Fibroblast of skin of right quadriceps (primary cell): ENCODE results near the gene SMG7.
A peak's percentile ranks its signal among the peaks of the same experiment; 100 is the strongest.

ENCODE experiments used
- DNase-seq: peaks from one replicate; pipeline ENCODE4 v3.0.0-alpha.2; 2013

SMG7 gene

DNA sequence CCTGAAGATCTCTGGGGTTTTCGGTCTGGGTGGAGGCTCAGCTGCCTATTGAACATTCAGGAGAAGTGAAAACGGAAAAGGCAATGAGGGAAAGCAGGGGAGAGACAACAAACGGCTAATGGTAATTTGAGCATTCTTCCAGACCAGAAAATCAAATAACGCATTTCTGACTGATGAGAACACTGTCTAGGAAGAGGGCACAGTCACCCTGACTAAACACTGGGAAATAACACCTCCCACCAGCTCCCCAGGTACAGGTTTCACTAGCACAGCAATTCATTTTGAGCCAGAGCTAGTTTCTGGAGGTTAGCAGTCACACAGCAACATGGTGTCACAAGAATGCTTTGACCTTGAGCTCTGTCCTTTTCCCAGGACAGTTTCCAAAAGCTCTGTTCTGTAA lies 96.8 kb downstream of the SMG7 start:
- peak; percentile 44 for DNase-seq

DNA sequence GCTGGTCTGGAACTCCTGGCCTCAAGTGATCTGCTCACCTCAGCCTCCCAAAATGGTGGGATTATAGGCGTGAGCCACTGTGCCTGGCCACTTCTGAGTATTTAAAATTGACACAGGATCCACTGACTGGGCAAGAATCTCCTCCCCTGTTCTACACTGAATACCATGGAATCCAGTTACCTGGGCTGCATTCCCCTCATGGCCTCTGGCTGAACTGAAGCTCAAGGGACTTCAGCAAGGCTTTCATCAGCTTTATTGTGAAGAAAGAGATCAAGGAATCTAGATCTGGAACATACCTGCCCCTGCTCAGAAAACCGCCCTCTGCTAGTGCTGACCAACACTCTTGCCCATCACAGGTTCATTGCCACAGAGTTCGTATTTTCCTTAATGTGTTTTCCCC lies 97.5 kb downstream of the SMG7 start:
- no peak for DNase-seq

DNA sequence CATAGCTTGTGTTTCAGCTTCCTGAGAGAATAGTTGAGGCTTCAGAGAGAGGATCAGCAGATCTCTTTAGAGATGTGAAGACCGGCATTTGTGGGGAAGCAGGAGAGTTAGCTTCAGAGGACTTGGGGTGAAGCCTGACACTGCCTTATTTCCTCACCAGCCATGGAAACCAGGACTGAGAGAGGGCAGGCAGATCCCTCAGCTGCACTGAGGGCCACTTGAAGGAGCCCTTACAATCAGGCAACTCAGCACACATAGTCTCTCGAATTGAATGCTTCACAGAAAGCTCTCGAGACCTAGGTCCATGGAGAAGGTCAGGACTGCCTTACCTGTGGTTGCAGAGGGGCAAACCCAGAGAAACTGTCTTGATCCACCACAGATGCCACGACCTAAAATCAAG lies 98.2 kb downstream of the SMG7 start:
- no peak for DNase-seq

DNA sequence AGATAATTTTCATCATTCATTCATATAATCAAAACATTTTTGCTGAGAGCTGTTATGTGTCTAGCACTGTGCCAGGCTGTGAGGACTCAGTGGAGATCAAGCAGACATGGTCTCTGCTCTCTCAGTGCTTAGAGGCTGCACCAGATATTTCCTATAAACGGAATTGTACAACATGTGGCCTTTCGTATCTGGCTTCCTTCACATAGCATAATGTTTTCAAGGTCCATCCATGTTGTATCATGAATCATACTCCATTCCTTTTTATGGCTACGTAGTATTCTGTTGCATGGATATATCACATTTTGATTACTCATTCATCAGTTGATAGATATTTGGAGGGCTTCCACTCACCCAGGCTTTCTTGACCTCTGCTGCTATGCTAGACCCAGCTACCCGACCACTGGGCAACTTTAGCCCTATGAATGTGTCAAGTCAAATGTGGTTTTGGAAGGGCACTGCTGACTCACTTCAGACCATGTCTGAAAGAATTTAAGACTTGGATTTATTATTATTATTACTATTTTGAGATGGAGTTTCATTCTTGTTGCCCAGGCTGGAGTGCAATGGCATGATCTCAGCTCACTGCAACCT lies 99.5 kb downstream of the SMG7 start:
- no peak for DNase-seq

DNA sequence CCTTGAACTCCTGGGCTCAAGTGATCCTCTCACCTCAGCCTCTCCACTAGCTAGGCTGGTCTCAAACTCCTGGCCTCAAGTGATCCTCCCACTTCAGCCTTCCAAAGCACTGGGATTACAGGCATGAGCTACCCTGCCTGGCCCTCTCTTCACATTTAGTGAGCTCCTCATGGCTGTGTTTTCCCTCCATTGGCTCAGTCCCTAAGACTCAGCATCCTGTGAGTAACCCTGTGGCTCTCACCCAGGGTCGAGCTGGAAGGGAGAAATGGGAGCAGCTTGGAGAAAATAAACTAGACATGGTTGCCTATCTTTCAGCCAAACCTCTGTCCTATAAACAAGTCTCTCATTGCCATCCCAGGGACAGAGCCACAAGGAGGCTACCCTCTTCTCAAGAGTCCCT lies 100.4 kb downstream of the SMG7 start:
- no peak for DNase-seq

DNA sequence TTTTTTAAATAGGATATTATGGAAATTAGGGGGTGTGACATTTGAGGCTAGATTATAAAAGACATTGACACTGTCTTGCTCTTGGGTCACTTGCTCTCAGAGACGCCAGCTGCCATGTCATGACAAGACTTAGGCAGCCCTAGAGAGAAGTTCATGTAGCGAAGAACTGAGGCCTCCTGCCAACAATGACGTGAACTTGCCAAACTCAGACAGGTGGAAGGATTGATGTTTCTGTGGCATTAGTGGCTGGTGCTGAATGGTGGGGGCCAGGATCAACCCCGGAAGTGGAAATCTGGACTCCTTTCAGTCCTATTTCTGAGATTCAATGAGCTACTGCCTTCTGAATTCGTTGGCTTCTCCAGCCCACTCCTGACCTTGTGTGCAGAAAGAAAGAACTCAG lies 103.3 kb downstream of the SMG7 start:
- no peak for DNase-seq

DNA sequence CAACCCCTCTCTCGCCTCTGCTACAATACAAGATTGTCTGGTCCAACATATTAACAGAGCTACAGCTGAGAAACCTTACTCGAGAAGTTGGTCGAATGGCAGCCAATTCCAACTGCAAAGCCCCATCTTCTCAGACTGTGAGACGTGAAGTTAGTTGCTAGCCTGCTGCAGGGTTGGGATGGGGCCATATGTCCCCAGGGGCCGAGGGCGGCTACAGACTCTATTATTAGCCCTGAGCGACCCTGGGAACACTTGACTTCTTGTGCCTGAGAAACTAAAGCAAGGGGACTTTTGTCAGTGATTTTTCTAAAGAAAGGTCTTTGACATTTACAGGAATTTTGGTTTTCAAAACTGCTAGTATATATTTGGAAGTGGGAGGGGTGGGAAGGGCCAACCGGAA lies 104.2 kb downstream of the SMG7 start:
- DNase-seq = no peak

DNA sequence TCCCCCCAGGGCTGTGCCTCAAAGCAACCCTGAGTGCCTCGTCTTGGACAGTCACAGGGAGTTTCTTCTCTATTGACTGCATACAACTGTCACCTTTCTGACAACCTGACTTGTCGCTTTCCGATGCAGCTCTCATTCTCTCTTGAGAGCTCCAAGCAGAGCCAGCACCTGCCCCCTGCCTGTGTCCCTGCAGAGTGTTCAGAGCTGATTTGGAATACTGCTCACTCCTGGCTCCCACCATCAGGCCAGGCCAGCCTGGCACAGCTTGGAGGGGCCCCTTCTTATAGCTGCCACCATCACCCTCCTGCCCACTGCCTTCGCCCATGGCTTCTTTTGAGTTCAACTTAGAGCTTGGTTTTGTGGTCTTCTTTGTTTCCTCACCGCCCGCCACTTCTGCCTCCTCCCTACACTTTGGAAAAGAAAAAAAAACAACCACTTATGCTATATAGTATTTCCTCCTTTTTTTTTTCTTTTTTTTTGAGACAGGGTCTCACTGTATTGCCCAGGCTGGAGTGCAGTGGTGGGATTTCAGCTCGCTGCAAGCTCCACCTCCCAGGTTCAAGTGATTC lies 105.7 kb downstream of the SMG7 start:
- DNase-seq = no peak

DNA sequence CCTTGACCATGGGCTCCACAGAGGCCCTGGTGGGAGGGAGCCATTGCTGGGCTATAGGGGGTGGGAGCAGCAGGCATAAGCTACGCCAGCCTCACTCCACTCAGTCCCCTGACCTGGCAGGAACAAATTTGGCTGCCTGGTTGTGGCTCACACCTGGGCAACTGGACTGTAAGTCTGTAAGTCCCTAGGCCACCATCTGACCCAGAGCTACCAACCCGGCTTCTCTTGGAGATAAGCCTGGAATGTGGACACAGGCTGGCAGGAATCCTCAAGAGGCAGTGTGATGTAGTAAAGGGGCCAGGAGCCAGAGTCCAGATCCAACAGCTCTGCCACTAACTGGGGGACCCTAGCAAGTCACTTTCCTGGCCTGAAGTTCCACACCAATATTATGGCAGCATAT lies 106.6 kb downstream of the SMG7 start:
- DNase-seq = no peak

DNA sequence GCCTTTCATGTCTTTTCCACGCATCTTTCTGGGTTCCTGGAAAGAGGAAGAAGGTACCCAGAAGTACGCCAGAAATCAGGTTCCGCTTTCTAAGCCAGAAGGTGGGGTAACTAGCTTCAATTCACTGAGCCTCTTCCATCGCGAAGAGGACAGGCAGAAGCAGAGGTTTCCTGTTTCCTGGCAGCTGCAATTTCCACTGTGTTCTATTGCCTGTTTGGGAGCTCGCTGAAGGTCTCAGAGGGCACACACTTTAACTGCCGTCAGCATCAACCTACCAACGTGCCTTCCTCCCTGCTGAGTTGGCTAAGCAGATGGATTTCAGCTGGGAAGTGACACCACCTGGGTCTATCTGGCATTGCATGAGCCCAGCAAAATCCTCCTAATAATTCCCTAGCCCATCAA lies 108.0 kb downstream of the SMG7 start:
- no peak for DNase-seq

DNA sequence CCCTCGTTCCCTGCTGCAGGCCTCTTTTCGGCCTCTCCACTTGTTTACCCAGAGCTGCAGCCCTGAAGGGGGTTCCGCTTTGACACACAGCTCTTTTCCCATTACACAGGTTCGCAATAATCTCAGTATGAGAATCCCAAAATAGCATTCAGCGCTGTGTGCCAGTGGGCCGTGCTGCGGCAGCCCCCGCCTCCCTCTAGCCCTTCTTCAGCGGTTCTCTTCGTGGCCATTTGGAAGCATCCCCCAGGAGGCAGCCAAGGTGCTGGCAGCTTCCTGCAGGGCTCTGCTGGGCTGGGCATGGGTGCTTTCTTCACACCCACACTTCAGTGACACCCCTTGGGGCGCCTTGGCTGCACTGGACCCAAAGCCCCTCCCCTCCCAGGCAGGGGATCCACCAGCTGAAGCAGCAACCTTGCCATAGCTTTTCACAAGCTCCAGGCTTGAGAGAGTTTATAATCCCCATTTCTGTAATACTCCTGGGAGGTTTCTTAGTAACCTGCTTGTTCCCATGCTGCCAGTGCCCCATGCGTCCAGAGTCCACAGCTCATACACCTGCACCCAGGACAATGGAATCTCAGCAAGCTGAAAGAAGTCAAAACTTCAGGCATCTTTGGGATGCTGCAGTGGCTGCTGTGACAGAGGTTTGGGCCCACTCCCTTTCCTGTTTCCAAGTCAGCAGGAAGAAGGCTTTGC lies 109.9 kb downstream of the SMG7 start:
- DNase-seq = no peak

DNA sequence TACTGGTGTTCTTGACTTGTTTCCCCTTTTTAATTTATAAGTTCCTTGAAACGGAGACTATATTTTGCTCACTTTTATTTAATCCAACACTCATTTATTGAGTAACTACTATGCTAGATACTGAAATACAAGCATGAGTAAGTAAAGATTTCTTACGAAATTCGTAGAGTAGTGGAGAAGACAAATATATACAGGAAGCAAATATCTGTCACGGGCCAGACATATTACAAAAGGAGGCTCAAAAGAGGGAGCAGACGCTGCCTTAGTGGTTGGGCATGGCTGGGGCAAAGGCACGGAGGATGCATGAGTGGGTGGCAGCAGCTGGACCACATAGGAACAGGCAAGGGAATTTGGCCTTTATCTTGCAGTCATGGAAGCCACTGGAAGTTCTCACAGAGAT lies 111.2 kb downstream of the SMG7 start:
- DNase-seq = no peak

DNA sequence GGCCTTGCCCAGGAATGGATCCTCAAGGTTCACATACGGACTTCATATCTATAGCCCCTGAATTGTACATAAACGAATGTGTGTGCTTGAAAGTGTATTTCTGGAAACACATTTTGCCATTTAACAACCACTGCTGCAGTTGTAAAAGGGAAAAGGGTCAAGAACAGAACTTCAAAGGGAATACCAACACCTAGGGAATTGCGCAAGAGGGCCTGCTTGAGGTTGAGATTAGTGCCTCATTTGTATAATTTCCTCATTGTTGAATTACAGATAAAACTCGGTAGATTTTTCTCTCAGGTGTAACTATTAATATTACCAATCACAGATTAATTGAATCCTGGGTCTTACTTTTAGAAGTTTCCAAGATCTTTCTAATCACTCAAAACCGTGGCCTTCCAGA lies 111.8 kb downstream of the SMG7 start:
- DNase-seq = no peak

DNA sequence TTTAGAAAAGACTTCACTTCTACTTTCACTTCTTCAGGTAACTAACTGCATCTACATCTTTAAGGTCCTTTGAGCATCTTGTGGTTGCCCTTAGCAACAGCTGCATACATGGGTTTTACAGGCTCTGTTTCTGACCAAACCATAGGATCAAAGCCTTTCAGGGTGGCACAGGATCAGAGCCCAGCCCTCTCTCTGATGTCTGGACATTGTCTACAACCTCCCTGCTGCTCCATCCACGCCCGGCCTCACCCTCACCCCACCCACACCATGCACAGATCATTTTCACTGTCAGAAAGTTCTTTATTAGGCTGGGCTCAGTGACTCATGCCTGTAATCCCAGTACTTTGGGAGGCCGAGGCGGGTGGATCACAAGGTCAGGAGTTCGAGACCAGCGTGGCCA lies 112.7 kb downstream of the SMG7 start:
- DNase-seq = no peak

DNA sequence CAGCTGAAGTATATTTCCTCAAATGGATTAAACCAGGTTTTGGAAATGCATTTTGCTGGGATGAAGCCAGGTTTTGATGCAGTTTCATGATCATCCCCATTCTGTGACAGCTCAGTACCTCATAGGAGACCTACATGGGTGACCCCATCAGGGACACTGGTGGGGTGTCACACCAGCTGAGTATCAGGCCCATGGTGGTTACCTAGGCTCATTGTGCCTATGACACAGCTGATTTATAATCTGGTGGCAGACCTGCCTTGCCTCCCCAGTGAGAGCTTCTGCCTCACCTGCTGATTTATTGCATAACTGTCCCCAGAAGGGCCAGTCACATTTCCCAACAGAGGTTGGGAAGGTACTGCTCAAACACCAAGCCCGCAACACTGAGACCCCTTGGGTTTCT lies 114.2 kb downstream of the SMG7 start:
- DNase-seq = no peak

DNA sequence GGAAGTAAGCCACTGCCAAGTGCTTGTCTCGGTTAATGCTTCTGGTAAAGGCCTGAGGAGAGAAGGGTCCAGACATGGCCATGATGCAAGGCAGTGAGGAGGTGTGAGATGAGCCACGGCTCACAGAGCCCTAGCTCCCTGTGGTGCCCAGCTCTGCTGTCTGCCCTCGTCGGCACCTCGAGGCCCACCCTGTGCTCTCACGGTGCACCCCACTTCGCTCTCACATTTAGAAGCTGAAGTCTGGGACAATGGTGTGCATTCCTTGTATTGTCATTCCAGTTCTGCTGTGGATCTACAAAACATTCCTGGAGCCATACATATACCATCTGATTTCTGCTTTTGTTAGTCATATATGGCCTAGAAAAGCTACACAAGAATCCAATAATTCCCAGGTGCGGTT lies 114.6 kb downstream of the SMG7 start:
- DNase-seq = no peak

DNA sequence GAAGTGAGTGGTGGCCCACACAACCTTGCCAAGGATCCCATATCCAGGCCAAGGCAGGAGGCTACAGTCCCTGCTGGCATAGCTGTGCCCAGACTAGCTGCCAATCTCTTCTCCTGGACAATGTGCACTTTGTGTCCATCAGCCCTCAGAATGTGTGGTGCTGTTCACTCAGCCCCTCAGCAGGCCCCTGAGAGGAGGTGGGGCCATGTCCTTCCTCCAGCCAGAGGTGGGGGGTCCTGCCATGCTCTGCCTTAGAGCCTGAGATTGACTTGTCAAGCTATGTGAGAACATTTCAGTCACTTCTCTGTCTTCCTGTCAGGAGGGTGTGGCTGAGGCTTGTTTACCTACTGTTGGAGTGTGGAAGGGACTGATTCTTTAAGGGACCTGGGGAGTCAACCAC lies 116.5 kb downstream of the SMG7 start:
- no peak for DNase-seq

DNA sequence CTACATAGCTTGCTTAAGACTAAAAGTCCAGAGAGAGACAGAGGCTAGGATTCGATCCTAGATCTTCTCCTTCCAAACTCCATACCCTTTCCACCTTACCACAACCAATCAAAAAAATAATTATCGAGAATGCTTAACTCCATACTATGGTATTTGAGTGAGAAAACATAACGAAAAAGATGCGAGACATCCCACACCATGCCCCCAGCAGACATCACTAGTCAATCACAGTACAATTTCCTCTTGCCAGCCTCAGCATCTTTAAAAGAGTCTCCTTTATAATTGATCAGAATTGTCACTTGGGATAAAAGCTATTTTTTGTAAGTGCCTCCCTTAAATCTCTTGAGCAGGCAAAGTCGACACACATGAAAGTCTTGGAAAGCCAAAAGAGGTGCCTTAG lies 117.1 kb downstream of the SMG7 start:
- no peak for DNase-seq

DNA sequence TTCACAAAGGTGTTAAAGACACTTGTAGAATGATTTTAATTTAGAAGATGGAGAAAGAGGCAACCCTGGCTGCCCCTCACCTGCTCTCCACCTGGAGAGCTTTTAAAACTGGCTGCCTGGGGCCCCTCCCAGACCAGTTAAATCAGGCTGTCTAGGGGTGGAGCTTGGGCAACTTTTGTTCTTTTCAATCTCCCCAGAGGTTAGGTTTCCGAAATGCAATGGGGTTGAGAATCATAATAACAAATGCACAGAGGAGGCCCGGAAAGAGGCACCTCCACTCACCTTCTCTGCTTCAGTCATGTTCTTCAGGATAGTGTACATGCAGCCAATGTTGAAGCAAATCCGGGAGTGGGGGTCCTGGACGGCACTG lies 117.6 kb downstream of the SMG7 start:
- no peak for DNase-seq

DNA sequence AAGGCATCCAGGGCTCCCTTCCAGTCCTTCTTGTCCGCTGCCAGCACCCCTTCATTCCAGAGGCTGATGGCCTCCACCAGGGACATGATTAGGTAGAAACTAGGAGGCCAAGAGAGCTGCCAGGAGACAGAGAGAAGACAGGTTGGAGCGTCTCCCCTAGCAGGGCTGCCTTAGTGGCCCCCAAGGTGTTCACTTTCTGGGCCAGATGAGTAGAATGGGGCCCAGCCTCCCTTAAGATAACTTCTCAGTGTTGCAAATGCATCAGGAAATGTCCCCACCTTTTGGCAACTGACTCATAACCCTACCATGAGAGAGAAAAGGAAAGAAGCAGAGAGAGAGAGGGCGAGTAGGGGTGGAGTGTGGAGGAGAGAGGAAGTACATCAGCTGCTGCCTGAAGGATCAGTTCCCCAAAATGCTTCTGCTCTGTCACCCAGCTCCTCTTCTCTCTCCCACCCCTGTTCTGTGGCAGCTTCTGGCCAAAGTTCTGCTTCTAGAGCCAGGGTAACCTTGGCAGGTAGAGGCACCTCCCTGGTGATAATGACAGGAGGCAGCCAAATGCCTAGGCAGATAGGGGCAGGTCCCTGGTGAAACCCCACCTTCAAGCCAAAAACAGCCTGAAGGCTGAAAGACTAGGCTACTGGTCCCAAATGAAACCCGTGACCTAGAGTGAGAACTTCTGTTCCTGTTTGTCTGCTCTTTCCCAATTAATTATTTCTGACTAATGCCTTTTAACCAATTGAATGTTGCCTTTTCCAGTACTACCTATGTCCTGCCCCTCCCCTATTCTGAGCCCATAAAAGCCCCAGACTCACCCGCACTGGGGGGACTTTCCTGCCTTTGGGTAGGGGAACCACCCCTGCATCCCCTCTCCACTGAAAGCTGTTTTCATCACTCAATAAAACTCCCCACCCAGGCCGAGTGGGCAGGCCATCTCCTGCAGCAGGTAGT lies 118.2 kb downstream of the SMG7 start, which contains the start of gene NCF2:
Gene NCF2 (minus strand): TSS at position 216 of the 948 bp plus-strand sequence. CDS start 130 bp downstream, at position 86.
- DNase-seq = no peak

DNA sequence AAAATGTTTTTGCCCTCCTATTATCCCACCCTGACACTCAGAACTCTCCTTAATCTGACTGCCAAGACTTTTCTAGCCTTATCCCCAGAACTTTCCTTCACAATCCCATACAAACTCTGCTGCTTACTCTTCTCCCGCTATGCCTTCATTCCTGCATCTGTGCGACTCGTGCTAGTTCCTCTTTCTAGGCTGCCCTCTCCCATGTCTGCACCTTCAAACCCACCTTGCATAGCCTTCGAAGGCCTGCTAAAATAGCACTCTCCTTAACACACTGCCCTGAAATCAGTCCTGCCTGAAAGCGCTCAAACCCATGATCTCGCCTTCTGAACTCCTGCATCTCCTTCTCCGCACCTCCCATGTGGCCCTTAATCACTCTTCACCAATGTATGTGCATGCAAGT lies 120.4 kb downstream of the SMG7 start:
- no peak for DNase-seq

DNA sequence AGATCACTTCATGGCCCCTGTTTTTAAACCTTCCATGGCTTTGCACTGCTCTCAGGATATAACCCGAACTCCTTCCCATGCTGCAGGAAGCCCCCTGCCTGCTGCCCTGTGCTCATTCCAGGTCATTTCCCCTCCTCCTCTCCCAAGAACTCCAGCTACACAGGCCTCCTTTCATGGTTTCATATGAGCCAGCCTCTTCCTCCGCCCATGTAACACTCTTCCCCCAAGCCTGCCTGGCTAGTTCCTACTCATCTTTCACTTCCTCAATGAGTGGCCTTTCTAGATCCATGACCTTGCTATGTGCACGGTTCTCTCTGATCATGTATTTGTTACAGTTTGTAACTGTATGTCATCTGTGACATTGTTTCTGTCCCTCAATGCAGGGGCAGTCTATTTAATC lies 121.1 kb downstream of the SMG7 start:
- DNase-seq = no peak

DNA sequence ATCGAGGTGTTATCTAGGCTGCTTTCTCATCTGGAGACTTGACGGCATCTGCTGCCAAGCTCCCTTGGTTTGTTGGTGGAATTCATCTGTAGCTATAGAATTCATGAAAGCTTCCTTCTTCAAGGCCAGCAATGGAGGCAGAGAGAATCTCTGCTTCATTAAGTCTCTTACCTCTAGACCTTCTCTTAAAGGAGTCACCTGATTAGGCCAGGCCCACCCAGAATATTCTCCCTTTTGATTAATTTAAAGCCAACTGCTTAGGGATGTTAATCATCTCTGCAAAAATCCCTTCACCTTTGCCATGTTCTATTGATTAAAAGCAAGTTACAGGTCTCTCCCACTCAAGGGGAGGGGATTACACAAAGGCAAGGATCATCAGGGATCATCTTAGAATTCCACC lies 123.2 kb downstream of the SMG7 start:
- no peak for DNase-seq

DNA sequence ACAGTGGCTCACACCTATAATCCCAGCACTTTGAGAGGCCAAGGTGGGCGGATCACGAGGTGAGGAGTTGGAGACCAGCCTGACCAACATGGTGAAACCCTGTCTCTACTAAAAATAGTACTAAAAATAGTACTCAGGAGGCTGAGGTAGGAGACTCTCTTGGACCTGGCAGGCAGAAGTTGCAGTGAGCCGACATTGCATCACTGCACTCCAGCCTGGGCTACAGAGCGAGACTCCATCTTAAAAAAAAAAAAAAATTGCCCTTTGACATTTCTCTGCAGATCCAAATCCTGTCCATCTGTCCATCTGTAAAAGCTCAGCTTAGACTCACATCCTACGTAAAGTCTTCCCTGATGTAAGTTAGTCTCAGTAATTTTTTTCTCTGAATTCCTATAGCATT lies 124.2 kb downstream of the SMG7 start:
- no peak for DNase-seq
